ENCODE results near the gene NEDD4L.
"Not testable (repeated sequence)": the region's sequence is repeated elsewhere in the genome, so short reads cannot be mapped to it uniquely, and the experiment has no call there.

NEDD4L gene

DNA sequence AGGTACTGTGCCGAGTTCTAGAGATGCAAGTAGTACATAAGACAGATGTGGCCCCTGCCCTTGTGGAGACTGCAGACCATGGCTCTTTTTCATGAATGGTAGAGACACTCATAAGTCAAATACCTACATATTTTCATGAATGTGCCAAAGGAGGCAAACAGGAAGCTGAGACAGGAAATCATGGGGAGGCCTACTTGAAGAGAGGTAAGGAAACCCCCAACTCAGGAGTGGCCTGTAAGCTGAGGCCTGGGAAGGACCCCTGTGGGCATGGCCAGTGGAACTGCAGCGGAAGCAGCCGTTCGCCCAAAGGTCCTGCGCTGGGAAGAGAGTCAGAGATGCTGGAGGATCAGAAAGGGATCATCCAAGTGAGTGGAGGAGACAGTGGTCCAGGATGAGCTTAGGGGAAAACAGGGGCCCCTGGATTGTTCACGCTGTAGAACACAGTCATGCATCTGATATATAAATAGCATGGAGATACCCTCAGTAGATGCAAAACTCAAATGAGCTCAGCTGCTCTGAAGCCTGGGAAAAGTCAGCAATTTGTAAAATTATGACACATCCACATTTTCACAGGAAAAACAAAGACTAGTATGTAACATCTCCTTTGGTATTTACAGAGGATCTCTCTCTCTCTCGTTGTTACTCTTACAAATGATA lies 228.9 kb downstream of the NEDD4L start:
- no peak for FAIRE-seq

DNA sequence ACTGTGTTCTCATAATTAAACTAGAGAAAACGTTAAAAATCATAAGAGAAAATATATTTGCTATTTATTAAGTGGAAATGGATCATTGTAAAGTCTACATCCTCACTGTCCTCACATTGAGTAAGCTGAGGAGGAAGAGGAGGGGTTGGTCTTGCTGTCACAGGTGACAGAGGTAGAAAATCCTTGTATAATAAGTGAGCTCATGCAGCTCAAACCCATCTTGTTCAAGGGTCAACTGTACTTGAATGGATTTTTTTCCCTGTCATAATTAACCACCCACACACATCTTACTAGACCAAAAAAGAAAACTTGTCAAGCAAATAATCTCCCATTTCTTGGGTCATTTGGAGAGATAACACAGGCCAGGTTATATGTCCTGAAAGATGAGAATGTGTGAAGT lies 231.2 kb downstream of the NEDD4L start:
- no peak for FAIRE-seq

DNA sequence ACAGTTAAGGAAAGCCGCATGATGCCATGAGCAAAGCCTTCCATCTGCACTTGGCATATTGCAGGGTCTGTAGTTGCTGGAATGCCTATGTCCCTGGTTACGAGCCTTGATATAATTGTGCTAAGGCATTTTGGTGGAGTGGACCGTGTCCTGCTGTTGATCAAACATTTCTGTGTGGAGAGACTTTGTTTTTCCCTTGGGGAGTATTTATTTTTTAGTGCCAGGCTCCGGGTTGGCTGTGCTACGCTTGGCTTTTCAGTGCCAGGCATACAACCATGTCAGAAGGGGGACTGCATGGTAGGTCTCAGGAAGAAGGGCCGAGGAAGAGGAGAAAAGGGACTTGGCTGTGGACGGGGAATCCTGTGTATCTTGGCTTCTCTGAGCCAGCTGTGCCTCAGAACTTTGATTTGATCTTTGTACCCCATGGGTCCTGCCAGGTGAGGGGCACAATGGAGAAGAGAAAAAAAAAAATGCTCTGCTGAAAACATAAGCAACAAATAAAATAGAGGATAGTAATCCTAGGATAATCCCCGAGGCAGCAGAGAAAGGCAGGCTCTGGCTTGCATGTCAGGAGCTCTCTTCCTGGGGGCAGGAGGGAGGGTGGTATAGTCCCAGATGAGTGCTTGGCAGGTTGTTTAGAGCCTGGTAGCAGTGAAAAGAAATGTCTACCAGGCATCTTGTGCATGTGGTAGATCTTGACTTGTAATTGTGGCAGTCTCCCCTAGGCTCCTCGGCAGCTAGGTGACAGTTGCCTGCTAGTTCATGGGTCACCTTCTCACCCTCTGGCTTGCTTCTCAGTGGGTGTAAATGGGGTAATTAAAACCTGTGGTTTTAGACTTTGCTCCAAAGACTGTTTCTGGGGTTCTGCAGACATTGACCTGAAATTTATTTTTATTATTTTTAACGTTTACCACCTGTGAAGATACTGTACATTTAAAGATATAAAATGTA lies 233.0 kb downstream of the NEDD4L start:
- no peak for FAIRE-seq

DNA sequence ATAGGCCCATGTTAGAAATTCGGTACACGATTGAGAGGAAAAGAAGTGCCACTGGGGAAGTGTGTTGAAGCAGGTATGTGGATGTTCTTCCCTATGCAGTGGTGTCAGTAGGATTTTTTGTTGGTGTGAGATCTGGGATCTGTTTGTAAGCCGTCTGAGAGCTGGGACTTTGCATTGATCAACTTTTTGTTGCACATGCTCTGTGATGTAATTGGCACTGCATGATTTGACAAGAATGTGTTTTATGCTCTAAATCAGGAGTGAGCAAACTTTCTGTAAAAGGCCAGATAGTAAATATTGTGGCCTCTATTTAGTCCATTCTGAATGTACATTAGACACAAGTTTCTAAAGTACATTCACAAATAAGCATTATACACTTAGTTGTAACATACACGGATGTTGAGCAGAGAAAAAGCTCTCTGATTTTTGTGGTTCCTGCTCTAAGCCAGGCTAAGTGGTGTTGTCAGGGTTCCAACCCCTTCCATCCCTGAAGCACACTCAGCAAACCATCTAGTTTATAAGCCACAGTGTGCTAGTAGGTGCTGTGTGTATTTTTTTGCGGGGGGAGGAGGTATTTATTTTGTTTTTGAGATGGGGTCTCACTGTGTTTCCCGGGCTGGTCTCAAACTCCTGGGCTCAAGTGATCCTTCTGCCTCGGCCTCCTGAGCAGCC lies 235.6 kb downstream of the NEDD4L start:
- no peak for FAIRE-seq

DNA sequence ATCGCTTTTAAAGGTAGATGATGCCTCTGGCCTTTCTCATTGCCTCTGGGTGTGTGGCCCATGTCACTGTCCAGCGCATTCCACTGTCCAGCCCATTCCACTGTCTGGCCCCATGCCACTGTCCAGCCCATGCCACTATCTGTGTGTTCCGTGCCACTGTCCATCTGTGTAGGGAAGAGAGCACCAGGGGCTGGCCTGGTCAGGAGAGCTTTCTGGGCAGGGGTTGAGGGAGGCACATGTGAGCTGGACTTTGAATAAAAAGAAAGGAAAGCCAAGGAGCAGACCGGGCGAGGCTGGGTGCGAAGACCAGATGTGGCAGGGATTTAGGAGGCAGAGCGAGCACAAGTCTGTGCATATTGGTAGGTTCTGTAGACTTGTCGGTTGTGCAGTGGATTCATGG lies 236.2 kb downstream of the NEDD4L start:
- no peak for FAIRE-seq

DNA sequence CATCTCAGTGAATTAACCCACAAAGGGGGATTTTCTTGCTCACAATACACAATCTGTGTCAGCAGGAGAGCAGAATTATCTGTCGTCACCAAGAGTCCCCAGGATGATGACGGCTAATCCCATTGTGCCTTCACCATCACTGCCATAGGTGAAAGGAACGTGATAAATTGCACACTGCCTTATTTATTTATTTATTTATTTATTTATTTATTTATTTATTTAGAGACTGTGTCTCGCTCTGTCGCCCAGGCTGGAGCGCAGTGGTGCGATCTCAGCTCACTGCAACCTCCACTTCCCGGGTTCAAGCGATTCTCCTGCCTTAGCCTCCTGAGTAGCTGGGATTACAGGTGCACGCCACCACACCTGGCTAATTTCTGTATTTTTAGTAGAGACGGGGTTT lies 238.8 kb downstream of the NEDD4L start:
- FAIRE-seq: not testable (repeated sequence)

DNA sequence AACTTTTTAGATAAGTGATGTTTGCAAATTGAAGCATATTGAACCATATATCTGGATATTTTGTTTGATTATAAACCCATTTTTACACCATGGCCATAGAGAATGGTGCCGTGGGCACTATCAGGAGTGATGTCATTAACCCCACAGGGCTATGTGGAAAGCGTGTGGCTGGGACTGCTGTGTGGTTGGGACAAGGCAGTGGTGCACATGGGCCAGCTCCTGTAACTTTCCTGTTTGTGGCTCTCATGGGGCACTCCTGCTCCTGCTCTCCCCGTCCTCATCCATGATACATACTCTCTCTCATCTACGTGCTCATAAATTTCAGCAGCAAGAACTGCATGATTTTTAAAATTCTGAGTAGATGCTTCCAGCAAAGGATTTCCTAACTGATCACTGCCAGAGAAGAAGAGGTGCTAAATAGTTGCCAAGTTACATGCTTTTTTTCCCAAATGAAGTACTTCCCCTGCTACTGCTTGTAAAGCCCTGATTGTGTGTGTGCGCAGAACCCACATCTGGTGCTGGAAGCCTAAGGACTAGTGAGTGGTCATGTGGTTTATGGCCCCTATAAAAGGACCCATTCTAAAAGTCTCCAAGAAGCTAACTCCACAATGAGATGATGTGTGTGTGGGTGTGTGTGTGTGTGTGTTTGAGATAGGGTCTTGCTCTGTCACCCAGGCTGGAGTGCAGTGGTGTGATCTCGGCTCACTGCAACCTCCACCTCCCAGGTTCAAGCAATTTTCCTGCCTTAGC lies 240.8 kb downstream of the NEDD4L start:
- FAIRE-seq: no peak

DNA sequence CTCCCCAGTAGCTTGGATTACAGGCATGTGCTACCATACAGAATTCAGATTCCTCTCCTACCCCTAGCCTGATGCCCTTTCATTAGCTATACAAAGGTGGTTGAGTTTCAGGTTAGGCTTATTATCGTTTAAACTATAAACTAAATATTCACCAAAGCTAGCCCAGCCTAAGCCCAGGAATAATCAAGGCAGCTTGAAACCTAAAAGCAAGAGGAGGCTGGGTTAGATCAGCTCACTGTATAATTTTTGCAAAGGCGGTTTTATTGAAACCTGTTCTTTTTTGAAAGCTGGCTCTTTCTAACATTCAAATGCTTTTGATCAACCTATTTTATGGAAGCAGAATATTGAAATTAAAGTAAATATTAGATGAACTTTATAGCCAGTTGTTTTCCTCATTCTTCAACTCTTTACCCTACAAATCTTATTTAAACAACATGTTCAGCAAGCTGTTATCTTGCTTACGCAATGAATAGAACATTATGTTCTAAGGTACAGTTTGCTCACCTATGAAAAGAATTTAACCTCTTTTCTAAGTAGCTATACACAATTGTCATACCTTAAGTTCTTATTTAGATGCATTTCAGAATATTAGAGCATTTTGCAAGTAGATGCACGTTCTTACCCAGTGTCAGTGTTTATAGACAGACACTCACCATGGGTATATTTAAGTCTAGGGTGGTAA lies 241.6 kb downstream of the NEDD4L start:
- no peak for FAIRE-seq

DNA sequence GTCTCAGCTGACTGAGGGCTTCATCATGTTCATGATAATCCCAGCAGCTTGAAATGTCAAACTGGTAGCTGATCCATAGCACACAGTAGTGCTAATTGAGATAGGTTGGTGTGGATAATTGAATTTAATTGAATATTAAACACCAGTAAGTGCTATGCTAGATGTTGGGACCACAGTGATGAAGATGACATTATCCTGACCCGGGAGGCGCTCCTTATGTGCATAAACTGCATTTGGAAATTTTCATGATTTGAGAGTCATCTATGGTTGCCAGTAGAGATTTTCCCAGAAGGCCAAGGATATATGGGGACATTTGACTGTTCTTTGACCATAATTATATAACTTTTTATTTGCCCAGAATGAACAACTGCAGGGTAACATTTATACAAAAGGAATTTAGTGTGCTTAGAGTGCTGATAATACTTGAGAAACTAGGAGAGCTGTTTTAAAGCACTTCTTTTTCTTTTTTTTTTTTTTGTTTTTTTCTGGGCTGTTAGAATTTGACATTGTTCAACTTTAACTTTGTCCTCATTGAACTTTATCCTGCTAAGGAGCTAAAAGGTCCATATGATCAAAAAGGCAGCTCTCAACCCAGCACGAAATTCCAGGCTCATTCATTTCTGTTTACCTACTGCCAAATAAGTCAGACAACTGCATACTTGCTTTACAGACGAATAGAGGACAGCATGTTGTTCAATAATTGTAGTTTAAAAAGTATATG lies 242.8 kb downstream of the NEDD4L start:
- FAIRE-seq: no peak

DNA sequence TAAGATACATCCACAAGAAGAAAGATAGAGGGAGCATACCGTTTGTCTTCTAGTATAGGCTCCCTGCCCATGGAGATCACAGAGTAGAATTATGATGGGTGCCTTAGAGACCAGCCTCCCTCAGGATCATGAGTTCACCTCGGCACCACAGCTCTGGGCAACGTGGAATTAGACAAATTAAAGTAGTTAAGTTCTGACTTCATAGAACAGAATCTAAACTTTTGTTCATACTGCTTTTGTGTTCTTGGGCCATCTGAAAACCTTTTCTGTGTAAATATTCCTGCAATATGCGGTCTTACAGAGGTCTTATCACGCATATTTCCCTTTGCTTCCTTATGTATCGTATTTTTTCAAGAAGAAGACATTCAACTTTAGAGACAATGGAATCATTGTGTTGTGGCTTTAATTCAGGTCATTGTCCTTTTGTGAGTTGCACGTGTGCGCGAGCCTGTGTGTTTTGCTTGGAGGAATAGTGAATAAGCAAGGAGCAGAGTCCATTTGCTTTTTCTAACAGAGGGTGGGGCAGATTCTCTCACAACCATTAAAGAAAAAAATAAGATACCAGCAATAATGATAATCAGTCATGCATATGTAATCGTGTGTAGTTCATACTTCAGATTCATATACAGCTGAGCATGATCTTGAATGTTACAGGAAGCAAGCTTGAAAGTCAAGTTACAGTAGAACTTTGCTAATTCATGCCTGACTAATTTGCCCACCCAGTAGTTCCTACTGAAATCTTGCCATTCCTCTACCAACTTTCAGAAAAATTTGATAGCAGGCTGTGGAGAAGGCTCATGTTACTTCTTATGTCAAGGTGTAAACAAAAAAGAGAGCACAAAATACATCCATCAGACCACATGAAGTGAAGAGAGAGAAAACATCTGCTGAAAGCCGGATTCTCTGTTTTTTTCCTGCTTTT lies 243.6 kb downstream of the NEDD4L start:
- no peak for FAIRE-seq

DNA sequence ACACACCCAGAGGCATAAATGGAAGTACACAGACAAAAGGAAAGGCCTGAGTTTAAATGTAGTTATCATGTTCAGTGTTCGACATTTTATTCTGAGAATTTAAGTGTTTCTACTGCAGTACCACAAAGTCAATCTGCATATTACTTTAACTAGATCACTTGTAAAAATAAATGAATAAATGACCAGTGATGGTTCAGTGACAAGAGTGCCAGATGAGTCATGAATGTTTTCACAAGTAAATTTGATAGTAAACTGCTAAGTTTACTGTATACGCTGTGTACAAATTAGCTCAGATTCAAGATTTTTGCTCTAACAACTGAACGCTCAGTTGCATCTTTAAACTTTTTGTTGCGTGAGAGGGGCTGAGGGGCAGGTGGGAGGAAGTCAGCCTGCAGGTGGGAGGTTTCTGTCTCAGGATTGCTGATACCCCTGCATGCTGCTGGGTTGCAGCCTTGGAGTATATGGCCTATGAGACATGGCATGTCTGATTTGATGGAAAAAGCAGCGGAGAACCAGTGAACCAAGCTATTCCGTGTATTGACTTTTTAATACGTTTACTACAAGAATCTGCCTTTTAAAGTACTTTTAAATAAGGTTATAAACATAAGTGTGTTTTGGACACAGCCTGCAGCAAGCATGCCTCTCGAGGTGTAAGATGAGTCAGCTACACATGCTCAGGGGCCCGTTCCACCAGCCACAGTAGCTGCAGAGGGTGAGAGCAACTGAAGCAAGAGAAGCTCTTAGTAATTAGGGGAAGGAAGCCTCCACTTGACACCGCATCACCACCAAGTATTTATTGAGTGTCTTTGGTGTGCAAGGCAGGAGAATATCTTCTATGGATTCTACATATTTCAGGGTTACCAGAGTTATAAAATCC lies 245.1 kb downstream of the NEDD4L start:
- FAIRE-seq: no peak

DNA sequence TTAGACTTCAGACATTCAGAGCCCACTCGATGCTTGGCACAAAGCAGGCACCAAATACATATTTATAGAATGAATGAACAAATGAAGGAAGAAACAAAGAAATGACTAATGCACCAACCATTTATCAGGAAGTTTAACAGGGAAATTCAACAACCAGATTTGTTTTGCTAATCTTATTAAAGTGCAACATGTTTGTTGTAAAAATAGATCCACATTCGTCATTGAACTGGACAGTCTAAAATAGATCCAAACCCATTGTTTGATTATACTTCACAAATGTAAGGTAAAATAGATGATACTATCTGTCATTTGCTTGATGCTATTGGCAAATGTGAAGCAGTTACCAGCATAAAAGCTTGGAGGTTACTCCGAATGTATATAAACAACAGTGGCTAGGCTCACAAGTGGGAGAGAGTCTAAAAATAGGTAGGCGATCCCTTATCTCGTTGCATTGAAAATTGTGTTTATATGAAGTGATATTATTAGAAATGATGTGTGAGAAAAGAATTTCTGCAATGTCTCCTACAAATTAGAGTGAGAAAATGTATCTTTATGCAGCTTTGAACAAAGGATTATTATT lies 246.2 kb downstream of the NEDD4L start:
- FAIRE-seq: no peak

DNA sequence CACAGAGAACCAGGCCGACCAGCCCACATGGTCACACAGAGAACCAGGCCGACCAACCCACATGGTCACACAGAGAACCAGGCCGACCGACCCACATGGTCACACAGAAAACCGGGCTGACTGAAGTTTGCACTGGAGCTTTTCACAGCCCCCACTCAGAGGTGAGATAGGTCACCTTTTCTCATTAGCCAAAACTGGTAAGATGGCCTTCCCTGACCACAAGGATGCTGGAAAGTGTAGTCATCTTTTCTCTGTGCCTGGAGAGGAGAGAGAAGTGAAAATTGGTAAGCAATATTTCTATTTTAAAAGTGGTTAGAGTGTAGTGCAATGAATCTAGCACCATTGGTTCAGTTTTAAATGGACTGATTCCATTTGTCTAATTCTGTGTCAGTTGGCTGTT lies 247.1 kb downstream of the NEDD4L start:
- no peak for FAIRE-seq

DNA sequence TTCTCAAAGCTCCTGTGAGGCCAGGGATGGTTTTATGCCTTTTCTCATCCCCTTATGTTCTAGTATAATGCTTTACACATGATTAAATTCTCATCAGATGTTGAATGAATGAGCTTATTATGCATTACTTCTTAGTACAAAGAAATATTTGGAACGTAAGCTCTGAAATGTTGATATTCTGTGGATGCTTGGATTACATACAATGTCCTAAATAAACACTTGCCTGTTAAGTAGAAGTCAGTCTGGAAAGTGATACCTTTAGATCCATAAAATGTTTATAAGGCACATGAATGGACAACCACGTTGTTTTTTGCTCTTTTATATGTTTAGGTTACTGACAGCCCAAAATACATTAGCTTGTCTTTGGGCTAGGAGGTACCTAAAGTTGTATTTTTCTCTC lies 248.6 kb downstream of the NEDD4L start:
- FAIRE-seq: no peak

DNA sequence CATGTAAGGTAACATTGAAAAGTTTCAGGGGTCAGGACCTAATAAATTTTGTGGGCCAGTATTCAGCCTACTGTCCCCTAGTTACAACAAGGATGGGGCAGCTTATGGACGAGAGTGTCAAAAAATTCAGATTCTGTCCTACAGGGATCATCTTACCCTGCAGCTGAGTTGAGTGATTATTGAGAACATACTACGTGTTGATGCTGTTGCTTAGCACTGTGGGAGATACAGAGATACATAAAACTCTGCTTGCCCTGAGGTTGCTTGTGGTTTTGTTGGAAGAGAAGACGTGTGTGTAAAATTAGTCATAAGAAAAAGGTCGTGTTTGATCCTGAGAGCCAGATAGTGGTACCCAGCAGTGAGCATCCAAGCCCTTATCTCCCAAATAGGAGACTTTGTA lies 253.2 kb downstream of the NEDD4L start:
- no peak for FAIRE-seq

DNA sequence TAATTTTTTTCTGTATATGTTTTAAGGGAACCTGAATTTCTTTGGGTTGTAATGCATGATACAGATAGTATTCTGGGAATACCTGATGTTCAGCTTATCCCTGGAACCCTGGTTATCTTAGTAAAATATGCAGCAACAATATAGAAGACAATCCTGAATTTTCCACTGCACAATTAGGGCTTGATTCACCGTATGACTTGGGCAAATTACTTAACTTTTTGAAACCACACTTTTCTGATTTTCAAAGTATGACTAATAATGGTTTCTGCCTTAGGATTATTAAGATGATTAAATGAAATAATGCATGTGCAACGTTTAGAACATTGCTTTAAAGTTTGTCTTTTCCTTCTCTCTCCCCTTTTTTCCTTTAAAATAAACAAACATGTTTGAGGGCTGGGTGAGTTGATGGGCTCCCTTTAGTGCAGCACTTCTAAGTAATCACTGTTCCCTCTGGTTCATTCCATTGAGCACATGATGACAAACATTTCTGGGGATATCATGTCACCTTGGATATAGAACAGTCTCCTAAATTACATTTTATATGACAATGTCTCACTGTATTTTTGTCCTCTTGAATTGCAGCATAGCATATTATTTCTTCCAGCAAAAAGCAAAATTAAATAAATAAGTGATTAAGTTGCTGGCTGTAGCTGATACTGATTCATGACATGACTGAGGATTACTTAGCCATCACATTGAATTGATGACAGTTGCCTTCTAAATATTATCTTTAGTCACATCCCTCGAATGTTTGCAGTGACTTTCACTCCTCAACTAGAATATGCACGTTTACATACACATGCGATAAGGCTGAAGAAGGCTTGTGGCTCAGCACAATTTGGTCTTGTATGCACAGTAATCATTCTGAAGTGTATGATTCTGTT lies 254.5 kb downstream of the NEDD4L start:
- FAIRE-seq: no peak

DNA sequence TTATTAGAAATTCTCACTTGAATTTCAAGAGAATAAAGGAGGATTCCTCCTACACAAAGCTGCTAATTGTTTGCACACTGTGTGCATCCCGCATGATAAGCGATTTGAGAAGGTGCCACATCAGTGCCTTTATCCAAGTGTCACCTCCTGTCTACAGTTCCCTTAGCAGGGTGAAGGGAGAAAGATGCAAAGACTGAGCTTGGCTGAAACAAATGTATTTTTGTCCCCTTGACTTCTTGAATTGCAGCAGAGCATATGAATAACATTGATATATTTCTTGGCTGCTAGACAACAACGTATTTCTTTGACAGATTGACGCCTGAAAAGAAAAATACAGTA lies 255.1 kb downstream of the NEDD4L start:
- FAIRE-seq: no peak

DNA sequence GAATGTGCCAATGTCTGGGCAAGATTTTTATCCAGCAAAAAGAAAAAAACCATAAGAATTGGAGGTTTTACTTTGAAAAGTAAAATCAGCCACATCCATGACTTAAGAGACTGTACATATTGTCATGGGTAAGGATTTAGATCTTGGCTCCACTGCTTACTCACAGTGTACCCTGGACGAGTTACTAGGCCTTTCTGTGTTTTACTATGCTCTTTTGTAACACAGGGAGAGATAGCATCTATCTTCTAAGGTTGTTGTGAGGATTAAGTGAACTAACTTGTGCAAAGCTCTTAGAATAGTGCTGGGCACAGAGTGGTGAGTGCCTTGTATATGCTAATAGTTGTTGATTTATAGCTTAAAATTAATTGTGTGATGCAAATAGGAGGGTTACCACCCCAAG lies 255.9 kb downstream of the NEDD4L start:
- FAIRE-seq: no peak

All from A204.1 (cell line).